GM21360 (cell line): ENCODE results near the gene NUP210.

Experiments used
- ATAC-seq: cut with Tn5 transposase; IDR thresholded peaks from one replicate; pipeline ENCODE4 v1.9.1; 2021; ENCODE audit warnings: mild to moderate bottlenecking, moderate library complexity; ENCODE audit not compliant: unreplicated experiment

NUP210 gene

GRCh38 chr3:13407926-13408325 is 12.2 kb downstream of the NUP210 start:
- ATAC-seq: no peak

- ATAC-seq: no peak
Observed at GRCh38 chr3:13407475-13407874, 12.6 kb downstream of the NUP210 start.

- ATAC-seq: no peak
Observed at GRCh38 chr3:13406190-13406589, 13.9 kb downstream of the NUP210 start.

GRCh38 chr3:13405614-13406013 is 14.5 kb downstream of the NUP210 start:
- ATAC-seq: no peak

GRCh38 chr3:13404626-13405452 is 15.3 kb downstream of the NUP210 start:
- no peak for ATAC-seq

GRCh38 chr3:13403847-13404246 is 16.3 kb downstream of the NUP210 start:
- no peak for ATAC-seq

- no peak for ATAC-seq
Observed at GRCh38 chr3:13403213-13403819, 16.8 kb downstream of the NUP210 start.

GRCh38 chr3:13401149-13401548 is 19.0 kb downstream of the NUP210 start:
- no peak for ATAC-seq

GRCh38 chr3:13400114-13400673 is 19.9 kb downstream of the NUP210 start:
- no peak for ATAC-seq

GRCh38 chr3:13399603-13400002 is 20.5 kb downstream of the NUP210 start:
- ATAC-seq: no peak

- no peak for ATAC-seq
Observed at GRCh38 chr3:13397316-13397715, 22.8 kb downstream of the NUP210 start.

- ATAC-seq: no peak
Observed at GRCh38 chr3:13394363-13394762, 25.8 kb downstream of the NUP210 start.

- no peak for ATAC-seq
Observed at GRCh38 chr3:13393427-13394360, 26.4 kb downstream of the NUP210 start.

GRCh38 chr3:13391308-13391707 is 28.8 kb downstream of the NUP210 start:
- ATAC-seq: no peak

GRCh38 chr3:13389378-13389777 is 30.7 kb downstream of the NUP210 start:
- no peak for ATAC-seq

GRCh38 chr3:13388816-13389215 is 31.3 kb downstream of the NUP210 start:
- ATAC-seq: no peak

- ATAC-seq: no peak
Observed at GRCh38 chr3:13385373-13385965, 34.7 kb downstream of the NUP210 start.

- ATAC-seq: no peak
Observed at GRCh38 chr3:13380971-13381370, 39.2 kb downstream of the NUP210 start.

- ATAC-seq: no peak
Observed at GRCh38 chr3:13379201-13379830, 40.8 kb downstream of the NUP210 start.

- ATAC-seq: no peak
Observed at GRCh38 chr3:13378155-13378554, 42.0 kb downstream of the NUP210 start.
